Regular cardiac myocyte (primary cell): ENCODE data around the gene PARD6G. TPM values are rescaled to one million over a fixed set of nuclear protein-coding genes. Genes with fewer than 3 reads are reported as not detected.

Experiments used
- total RNA-seq: library from RNA; depleted of rRNA; stranded (reverse); fragments of >200 nt; gene quantifications from 2 replicates; pipeline ENCODE4 v1.2.3, GENCODE V29; 2014

PARD6G gene
- 1.2 and 2.8 TPM in 2 replicates for total RNA-seq

GRCh38 chr18:80247393-80247841 is at the start of gene PARD6G:
Gene PARD6G, minus strand, starts transcription at chr18:80247514. Its CDS starts 166 bp downstream, at chr18:80247348.

GRCh38 chr18:80108739-80109675 is 138.3 kb downstream of the PARD6G start, which contains the start of gene ADNP2:
Gene ADNP2, plus strand, starts transcription at chr18:80109262. Its CDS starts 8,281 bp downstream, at chr18:80117543.

Other genes starting within 250 kb of the PARD6G start
- 21.1 and 25.1 TPM in 2 replicates for gene RBFA, start 213.1 kb downstream of the PARD6G start, total RNA-seq
- 15.8 and 18.0 TPM in 2 replicates for gene ADNP2, start 138.3 kb downstream of the PARD6G start, total RNA-seq